ENCODE data around the gene WAPL.

Gene WAPL

DNA sequence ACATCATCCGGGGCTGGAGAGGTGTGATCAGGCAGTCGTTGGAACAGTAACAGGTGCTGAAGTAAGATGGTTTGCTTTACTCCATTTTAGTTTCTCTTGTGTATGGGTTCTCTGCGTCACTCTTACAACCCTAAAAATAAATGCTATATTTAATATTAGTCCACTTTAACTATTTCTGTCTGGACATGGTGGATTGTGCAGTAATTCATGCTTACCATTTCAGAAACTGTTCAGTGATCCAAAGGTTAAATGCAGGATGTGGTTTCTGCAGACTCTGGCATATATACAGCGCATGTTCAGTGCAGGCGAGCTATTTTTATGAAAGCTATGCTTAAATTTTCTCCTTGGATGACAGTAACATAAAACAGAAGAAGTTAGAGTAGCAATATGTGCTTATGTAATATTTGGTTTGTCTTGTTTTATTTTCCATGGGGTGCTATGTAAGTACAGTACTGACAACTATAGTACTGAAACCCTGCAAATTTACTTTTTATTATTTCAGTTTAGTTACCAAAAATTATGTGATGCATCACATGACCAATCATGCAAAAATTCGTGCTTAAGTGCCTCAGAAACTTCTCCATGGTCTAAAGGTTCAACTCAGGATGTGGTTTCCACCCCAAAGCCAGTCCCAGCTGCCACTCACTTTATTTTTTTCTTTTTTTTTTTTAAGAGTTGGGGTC, 108.4 kb downstream of the WAPL start:
- DNase-seq (ENCODE audit: low read depth): no peak

DNA sequence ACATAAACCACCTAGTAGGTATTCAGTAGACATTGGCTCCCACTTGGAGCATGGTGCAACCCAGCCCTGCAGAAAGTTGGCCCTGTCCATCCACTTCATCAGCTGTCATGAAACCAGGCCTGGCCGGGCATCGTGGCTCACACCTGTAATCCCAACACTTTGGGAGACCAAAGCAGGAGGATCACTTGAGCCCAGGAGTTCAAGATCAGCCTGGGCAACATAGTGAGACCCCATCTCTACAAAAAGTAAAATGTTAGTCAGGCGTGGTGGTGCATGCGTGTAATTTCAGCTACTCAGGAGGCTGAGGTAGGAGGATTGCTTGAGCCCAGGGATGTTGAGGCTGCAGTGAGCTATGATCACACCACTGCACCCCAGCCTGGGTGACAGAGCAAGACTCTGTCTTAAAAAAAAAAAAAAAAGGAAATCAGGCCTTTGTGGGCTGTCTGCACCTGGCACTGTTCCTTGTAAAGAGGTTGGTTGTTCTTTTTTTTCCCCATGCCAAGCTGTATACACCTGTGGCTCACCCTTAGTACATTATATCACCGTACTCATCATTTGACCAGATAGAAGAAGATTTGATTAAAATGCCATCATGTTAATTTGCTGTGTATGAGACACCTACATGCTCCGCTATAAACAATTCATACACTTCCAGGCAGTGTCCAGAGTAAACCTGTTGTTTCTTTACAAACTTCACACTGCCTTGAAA, 109.6 kb downstream of the WAPL start:
- no peak for DNase-seq (ENCODE audit: low read depth)

DNA sequence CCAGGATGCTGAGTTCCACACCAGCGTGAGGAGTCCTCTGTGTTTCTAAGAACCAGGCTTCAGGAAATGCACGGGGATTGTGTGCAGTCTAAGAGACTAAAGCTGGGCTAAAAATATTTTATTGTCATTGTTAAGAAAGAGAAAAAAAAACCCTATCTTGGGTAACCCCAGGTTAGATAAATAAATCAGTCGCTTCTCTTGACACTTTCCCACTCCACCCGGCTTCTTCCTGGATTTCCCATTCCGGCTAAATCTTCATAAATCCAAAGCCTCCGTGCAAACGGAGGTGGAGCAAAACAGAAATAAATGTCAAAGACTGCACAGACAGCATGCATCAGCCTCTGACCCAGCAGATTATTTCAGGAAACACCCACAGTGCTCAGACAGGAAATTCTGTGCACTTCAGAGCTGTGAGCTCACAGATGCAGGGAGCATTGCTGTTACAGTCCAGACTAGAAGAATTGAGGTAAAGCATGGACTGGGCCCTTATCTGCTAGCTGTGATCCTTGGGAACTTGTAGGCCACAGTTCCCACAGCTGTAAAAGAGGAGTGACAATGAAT, 110.2 kb downstream of the WAPL start:
- peak; percentile 81 for DNase-seq (ENCODE audit: low read depth)

DNA sequence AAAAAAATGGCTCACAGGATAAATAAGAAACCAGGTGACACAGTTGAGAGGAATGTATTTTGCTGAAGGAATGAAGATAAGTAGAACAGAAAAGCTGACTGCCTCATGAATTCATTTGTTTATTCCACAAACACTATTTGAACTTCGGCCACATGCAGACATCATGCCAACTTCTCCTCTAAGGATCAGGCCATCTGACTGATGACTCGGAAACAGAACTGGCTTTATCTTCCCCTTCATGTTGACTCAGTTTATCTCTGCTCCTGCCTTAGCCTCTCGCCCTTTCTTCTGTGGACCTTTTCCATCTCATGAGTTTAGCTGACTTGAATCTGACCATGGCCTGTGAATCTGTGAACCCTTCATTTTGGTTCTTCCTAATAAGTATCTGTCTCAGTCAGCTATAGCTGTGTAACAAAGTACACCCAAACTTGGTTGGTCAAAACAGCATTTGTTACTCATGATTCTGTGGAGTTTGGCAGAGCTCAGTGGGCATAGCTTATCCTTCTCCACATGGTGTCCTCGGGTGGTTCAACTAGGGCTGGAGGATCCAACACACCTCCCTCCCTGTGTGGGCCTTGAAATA, 111.0 kb downstream of the WAPL start:
- no peak for DNase-seq (ENCODE audit: low read depth)

DNA sequence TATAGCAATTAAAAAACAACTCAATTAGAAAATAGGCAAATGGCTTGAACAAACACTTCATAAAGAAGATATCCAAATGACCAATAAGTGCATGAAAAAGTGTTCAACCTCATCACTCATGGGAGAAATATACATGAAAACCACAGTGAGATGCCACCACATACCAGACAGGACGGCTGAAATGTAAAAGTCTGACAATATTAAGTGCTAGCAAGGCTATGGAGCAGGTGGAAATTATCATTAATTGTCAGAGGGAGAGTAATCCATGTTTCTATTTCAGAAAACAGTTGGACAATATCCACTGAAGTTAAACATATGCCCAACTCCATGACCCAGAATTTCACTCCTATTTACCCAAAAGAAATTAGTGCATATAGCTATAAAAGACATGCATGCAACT, 112.4 kb downstream of the WAPL start:
- DNase-seq (ENCODE audit: low read depth): no peak

DNA sequence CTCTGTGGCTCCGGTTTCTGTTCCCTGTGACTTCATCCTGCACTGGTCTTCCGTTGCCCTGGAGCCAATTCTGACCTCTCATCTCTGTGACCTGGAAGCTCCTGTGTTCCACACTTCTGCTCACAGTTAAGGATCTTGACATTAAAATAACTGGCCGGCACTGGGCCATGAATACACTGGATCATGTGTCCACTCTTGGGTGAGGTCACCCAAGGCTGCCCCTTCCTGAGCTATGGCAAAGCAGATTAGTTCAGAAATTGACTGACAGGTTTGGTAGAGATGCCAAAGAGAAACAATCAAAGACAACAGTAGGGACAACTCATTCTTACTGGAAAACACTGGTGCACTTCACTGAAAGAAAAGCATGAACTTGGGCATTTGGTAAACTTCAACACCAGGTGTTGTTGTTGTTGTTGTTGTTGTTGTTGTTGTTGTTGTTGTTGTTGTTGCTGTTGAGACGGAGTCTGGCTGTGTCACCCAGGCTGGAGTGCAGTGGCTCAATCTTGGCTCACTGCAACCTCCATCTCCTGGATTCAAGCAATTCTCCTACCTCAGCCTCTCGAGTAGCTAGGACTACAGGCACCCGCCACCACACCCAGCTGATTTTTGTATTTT, 118.3 kb downstream of the WAPL start:
- DNase-seq (ENCODE audit: low read depth): no peak

DNA sequence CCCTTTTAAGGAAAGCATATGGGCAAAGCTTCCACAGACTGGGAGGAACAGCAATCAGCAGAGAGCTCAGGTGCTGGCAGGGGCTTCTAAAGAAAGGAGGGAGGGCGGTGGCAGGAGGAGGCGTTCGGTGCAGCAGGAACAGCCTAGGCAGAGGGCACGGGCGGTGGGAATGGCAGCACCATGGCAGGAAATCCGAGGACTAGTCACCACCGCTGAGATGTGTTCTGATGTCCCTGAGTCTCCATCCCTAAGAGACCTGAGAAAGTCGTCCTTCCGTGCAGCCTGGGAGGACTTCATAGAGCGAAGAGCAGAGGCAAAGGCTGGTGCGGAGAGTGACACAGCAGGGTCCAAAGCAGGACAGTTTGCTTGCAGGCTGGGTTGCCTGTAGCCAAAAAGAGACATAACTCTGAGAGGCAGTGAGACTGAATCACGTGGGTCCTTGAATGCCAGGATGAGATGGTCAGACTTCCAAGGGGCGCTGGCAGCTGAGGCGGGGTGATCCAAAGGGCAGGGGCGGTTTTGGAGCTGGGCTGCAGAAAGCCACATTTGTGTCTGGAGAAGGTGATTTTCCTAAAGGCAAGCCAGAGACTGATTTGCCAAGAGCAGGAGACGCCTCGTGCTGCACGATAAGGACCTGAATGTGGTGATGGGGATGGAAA, 119.2 kb downstream of the WAPL start:
- no peak for DNase-seq (ENCODE audit: low read depth)

DNA sequence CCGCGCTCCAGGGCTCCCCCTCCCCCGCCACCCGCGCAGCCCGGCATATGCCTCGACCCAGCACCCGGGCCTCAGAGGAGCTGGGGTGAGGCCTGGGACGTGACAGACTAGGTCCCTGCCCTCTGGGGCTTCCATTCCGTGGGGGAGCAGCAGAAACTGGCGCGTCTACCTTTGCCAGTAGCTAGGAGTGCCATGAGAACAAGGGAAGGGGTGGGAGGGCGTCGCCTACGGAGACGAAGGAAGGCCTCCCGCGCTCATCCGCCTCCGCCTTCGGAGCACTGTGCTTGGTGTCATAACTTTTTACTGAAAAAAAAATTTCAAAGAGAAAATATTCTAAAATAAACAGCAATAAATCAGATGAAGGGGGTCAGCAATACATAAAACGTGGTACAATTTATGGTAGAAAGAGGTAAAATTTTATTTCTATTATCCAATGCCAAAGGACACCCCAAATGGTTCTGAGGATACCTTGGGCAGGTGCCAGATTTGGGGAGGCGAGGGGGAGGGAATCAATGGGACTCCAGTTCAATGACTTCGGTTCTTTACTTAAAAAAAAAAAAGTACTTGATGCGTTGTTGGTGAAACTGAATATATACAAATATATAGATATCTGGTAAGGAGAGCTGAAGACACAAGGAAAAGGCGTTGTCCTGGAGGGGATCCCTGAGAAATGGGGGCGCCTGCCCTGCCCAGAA, 119.9 kb downstream of the WAPL start:
- DNase-seq (ENCODE audit: low read depth): no peak

DNA sequence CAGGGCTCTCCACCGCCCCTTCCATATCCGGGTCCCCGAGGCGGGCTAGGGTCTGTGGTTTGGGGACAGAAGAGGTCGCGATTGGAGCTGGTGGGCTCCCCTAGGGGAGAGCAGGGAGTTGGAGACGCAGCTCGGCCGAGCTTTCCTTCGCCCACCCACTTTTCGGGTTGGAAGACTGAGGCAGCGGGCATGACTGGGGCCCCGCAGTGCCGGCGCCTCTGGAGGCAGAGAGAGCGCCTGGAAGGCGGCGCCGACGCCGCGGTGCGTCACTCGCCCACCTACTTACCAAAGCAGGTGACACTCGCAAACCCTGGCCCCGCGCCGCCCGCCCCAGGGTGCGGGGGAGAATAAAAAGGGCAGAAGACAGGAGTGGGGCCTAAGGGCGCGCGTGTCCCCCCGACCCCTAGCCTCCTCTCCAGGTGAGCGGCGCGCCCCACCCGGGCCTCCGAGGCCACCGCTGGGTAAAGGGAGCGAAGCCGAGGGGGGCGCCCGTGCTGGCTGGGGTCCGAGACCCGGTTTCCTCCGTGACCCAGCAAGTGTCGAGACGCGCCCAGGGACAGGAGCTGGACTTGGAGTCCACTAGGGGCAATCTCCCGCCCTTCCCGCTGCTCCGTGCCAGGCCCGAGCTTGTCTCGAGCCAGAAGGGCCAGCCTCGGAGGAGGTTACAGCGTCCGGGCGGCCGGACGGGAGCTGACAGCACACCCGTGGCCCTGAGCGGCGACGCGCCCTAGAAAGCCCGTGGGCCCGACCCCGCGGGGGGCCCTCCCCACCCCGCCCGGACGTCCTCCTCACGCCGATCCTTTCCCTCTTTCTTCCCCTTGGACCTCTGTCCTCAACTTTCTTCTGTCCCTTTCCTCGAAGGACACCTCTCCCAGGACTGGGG, 120.6 kb downstream of the WAPL start:
- DNase-seq (ENCODE audit: low read depth): no peak

DNA sequence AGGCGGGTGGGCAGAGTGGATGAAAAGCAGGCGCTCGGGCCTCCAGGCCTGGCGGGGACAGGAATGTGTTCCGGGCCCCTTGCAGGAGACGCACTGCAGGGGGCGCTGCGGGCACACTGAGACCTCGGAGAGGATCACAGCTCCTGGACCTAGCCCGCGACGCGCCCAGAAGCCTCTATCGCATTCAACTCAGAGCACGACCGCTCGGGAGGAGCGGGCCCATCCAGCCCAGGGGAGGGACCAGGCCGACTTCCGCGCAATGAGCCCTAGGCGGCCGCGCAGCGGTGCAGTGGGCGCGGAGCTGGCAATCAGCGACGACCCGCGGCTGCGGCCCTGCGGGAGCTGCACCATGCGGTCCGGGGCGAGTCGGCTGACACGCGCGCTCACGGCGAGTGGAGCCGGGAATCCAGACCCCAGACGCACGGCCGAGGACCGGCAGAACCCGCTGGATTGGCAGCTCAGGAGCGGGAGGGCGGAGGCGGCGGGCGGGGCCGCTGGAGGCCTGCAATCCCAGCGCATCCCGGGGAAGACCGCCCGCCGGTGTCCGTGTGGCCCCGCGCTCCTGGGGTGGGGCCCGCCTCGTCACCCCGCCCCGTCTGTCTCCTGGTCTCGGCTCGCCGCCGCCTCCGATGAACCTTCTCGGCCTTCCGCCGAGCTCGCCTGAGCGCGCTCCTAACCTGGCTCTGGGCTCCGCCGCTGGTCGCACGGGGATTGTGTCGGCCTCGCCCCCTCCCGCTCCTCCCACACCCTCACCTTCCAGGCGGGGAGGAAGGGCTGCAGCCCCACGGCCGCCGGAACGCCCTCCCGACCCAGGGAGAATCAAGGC, 121.5 kb downstream of the WAPL start:
- peak; percentile 89 for DNase-seq (ENCODE audit: low read depth)

DNA sequence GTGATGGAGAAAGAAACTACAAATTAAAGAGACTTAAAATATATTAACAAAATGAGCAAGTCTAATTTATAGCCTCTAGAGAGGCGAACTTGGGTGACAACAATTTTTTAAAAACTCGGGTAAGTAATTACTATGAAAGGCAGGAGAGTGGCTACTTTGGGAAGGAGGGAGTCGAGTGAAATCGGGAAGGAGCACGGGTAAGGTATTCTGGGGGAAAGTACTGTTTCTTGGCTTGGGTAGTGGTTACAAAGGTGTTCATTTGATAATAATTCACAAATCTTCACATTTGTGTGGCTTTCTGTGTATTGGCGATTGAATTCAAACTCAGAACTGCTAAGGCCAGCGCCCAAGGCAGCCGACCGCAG, 122.1 kb downstream of the WAPL start:
- no peak for DNase-seq (ENCODE audit: low read depth)

DNA sequence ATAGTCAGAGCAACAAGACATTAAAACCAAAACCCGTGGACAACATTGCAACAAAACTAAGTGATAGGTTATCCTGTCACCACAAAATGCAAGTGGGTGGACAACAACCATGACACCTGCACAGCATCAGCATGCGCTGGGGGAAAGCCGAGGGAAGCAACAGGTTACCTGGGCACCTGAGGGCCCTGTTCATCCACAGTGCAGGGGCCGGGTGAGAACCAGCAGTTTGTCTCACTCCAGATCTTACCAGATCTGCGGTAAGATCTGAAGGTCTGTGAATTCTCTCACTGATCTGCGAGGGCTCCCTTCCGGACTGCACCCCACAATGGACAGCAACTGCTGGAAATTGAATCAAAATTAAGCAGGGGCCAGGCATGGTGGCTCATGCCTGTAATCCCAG, 124.5 kb downstream of the WAPL start:
- no peak for DNase-seq (ENCODE audit: low read depth)

DNA sequence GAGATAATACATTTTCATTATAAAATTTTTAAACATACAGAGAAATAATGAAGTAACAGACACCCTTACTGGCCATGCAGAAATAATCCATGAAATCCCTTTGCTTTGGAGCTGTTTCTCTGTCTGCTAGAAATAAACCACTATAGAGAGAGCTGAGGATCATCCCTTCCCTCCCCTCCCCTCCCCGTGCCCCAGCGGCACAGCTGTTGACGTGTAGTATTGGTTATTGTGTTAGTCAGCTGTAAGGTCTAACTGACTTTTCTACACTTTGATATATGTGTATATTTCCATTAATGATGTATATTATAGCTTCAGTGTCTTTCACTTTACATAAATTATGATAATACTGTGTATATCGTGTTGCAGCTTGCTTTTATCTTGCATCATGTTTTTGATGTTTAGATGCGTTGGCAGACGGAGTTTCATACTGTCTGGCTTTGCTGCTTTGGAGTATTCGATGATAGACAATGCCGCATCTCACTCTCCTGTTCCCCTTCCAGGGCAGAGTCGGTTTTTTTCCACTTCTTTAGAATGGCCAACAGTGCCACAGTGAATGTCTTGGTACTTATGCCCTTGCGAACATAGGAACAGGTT, 127.6 kb downstream of the WAPL start:
- no peak for DNase-seq (ENCODE audit: low read depth)

DNA sequence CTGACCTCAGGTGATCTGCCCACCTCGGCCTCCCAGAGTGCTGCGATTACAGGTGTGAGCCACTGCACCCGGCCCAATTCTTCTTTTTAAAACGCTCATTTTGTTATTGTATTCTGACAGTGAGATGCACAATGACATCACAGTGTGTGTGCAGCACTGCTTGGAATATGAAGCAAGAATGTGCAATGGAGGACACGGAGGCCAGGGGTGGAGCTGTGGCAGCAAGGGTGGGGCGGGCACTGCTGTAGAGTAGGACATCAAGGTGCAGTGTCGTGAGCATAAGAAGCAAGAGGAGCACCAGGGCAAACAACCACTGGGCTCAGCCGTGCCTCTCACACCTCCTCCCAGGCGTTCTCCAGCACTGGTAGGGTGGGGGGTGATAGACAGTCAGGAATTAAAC, 128.2 kb downstream of the WAPL start:
- DNase-seq (ENCODE audit: low read depth): no peak

DNA sequence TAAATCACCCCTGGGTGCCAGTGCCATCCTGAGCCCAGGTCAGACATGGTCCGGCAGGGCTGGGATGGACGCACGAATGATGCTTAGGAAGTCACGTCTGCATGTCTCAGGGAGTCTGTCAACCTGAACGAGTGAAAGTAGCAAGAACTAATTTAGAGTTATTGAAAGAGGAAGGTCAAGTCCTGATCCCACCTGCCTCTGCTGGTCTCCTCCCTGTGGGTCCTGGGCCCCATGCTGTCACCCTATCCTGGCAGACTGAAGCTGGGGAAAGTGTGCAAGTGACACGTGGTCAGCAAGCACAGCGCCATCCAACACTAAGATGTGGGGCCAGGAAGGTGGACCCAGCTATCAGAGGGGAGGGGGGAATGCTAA, 128.9 kb downstream of the WAPL start:
- no peak for DNase-seq (ENCODE audit: low read depth)

DNA sequence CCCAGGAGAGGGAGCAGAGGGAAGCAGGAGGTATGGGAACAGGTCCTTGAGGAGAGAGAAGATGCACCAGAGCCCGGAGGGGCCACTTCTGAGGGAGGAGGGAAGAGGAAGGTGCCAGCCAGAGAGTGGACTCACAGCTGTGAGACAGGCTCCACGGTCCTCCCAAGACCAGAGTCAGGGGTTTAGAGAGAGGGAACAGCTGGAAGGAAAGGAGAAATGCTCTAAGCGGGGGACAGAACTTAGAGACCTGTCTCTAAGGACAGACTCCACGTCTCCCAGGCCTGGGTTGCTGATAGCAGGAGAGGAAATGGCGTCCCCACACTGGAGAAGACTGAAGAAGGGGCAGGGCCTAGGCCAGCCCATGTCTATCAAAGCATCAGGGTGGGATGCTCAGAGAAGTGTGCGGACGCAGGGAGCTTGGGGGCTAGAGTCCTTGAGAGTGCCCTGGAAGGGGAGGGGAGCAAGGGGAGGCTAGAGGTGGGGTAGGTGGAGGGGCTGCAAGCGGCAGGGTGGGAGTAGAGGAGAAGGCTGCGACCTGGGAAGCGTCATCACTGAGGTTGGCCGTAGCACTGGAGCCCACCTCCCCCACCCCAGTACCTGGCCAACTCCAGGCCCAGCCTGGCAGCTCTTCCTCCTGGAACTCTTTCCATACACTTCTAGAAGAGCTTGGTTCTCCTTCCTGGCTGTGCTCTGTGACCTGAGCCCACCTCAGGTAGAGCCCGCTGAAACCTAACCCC, 129.4 kb downstream of the WAPL start:
- no peak for DNase-seq (ENCODE audit: low read depth)

DNA sequence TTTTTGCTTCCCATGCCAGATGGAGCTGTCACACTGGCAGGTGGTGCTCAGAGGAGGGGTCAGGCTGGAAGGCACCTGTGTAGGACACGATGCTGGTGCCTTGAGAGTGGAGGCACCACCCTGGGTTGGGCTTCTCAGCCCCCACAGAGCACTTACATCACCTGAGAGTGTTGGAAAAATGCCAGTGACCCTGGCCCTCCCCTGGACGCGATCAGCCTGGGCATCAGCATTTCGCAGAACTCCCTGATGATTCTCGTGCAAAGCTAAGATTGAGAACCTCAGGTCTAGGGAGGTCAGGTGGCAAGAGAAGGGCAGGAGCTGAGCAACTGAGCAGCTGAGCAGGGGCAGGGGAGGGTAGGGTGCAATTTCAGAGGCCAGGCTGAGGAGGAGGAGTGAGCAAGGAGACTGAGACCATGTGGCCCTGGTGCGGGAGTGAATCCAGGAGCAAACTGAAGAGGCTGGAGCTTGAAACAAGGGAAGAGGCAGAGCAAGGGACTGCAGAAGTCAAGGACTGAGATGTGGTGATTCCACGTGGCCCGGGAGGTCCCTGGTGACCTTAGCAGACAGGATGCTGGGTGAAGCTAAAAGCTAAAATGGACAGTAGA, 130.3 kb downstream of the WAPL start:
- no peak for DNase-seq (ENCODE audit: low read depth)

Measured in GM04504 (cell line).